ENCODE measurements around the gene SUGP1.

Gene SUGP1

DNA sequence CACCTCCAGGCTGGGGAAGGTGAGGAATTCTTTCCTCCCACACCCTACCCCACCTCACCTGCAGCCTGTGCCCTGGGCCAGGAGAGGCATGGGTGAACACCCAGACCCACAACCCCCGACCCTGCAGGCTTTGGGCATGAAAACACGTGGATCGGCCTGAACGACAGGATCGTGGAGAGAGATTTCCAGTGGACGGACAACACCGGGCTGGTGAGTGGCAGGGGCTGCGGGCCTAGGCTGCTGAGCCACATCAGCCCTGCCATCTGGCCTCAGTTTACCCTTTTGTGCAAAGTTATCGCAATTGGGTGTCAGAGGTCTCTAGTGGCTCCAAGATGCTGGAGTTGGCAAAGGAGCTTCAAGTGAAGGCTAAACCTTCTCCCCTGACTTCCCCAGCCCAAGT, 79.8 kb downstream of the SUGP1 start:
- Histone ChIP-seq H3K9ac (ENCODE audit: low read length) (no peak overlapping the region), H3K27me3 (ENCODE audit: low read depth, low read length) (no peaks in the 10 kb centered on the region), H3K27ac (ENCODE audit: low read length) (no peak overlapping the region), H3K4me2 (ENCODE audit: low read length) (no peak overlapping the region), H3K9me3 (ENCODE audit: insufficient read depth, low read length) (peaks cover 8% of the 10 kb centered on the region), H4K20me1 (ENCODE audit: insufficient read depth, low read length) (no peaks in the 10 kb centered on the region), H3K79me2 (ENCODE audit: low read length) (no peaks in the 10 kb centered on the region), H3K36me3 (replicated peaks; ENCODE audit: low read depth, low read length) (no peaks in the 10 kb centered on the region), H2AFZ (ENCODE audit: low read depth, low read length) (no peak overlapping the region), H3K4me3 (ENCODE audit: low read length) (no peak overlapping the region), H3K4me1 (ENCODE audit: low read length) (no peaks in the 10 kb centered on the region)
- TF ChIP-seq, protein P1, sequence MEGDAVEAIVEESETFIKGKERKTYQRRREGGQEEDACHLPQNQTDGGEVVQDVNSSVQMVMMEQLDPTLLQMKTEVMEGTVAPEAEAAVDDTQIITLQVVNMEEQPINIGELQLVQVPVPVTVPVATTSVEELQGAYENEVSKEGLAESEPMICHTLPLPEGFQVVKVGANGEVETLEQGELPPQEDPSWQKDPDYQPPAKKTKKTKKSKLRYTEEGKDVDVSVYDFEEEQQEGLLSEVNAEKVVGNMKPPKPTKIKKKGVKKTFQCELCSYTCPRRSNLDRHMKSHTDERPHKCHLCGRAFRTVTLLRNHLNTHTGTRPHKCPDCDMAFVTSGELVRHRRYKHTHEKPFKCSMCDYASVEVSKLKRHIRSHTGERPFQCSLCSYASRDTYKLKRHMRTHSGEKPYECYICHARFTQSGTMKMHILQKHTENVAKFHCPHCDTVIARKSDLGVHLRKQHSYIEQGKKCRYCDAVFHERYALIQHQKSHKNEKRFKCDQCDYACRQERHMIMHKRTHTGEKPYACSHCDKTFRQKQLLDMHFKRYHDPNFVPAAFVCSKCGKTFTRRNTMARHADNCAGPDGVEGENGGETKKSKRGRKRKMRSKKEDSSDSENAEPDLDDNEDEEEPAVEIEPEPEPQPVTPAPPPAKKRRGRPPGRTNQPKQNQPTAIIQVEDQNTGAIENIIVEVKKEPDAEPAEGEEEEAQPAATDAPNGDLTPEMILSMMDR (IDR thresholded peaks at IDR 0.05; ENCODE audit: low read depth, low read length), result no peak
- no peak for TF ChIP-seq EZH2phosphoT487 (IDR thresholded peaks at IDR 0.05; ENCODE audit: low read depth)

DNA sequence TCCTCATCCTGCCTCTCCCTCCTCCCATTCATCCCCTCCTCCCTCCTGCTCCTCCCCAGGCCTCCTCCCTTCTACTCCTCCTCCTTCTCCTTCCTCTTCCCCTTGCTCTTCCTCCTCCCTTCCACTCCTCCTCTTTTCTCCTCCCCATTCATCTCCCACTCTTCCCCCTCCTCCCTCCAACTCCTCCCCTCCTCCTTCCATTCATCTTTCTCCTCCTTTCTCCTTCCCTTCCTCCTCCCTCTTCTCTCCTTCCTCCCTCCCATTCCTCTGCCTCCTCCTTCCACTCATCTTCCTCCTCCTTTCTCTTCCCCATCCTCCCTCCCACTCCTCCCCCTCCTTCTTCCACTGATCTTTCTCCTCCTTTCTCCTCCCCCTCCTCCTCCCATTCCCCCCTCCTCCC, 80.6 kb downstream of the SUGP1 start:
- no peak overlapping the region for H2AFZ ChIP-seq (ENCODE audit: low read depth, low read length)
- H3K9ac ChIP-seq (ENCODE audit: low read length), result no peak overlapping the region
- peaks cover 11% of the 10 kb centered on the region for H3K9me3 ChIP-seq (ENCODE audit: insufficient read depth, low read length)
- no peaks in the 10 kb centered on the region for H3K79me2 ChIP-seq (ENCODE audit: low read length)
- no peaks in the 10 kb centered on the region for H4K20me1 ChIP-seq (ENCODE audit: insufficient read depth, low read length)
- H3K36me3 ChIP-seq (replicated peaks; ENCODE audit: low read depth, low read length), result no peaks in the 10 kb centered on the region
- H3K4me1 ChIP-seq (ENCODE audit: low read length), result no peaks in the 10 kb centered on the region
- no peak overlapping the region for H3K27ac ChIP-seq (ENCODE audit: low read length)
- H3K4me2 ChIP-seq (ENCODE audit: low read length), result no peak overlapping the region
- no peak overlapping the region for H3K4me3 ChIP-seq (ENCODE audit: low read length)
- TF ChIP-seq, protein P1 (IDR thresholded peaks at IDR 0.05; ENCODE audit: low read depth, low read length), result no peak
- no peak for TF ChIP-seq EZH2phosphoT487 (IDR thresholded peaks at IDR 0.05; ENCODE audit: low read depth)
- no peaks in the 10 kb centered on the region for H3K27me3 ChIP-seq (ENCODE audit: low read depth, low read length)

DNA sequence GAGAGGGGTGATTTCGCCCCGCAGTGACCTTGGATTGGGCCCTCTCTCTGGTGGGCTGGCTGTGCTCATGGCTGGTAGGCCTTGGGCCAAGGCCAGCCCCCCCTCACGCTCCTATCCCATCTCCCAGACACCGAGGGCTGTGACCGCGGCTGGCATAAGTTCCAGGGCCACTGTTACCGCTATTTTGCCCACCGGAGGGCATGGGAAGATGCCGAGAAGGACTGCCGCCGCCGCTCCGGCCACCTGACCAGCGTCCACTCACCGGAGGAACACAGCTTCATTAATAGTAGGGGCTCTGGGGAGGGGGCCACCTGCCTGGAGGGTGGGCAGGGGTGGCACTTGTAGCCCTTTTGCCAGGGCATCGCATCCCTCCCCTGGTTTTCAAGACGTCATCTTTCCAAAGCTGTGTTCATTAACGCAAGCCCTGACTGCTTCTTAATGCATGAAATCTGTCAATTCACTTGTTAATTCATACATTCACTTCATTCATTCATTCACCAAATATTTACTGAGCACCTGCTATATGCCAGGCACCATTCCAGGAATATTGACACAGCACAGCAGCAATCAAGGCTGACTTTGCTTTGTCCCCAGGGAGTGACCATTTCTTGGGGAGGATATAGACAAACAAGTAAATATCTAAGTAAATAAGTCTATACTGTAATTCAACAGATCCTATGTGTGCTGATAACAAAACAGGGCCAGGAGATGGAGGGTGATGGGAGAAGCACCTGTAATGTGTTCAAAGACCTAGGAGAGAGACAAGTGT, 82.0 kb downstream of the SUGP1 start:
- H3K9me3 ChIP-seq (ENCODE audit: insufficient read depth, low read length), result peaks cover 20% of the 10 kb centered on the region
- H3K4me2 ChIP-seq (ENCODE audit: low read length), result no peak overlapping the region
- TF ChIP-seq EZH2phosphoT487 (IDR thresholded peaks at IDR 0.05; ENCODE audit: low read depth), result no peak
- TF ChIP-seq, protein P1 (IDR thresholded peaks at IDR 0.05; ENCODE audit: low read depth, low read length), result no peak
- H3K4me1 ChIP-seq (ENCODE audit: low read length), result no peaks in the 10 kb centered on the region
- H3K27me3 ChIP-seq (ENCODE audit: low read depth, low read length), result no peaks in the 10 kb centered on the region
- no peak overlapping the region for H3K4me3 ChIP-seq (ENCODE audit: low read length)
- no peak overlapping the region for H3K9ac ChIP-seq (ENCODE audit: low read length)
- H2AFZ ChIP-seq (ENCODE audit: low read depth, low read length), result no peak overlapping the region
- H3K36me3 ChIP-seq (replicated peaks; ENCODE audit: low read depth, low read length), result no peaks in the 10 kb centered on the region
- H3K79me2 ChIP-seq (ENCODE audit: low read length), result no peaks in the 10 kb centered on the region
- H4K20me1 ChIP-seq (ENCODE audit: insufficient read depth, low read length), result no peaks in the 10 kb centered on the region
- H3K27ac ChIP-seq (ENCODE audit: low read length), result no peak overlapping the region

- no peaks in the 10 kb centered on the region for H3K27me3 ChIP-seq (ENCODE audit: low read depth, low read length)
- H2AFZ ChIP-seq (ENCODE audit: low read depth, low read length), result no peak overlapping the region
- H3K4me1 ChIP-seq (ENCODE audit: low read length), result no peaks in the 10 kb centered on the region
- H3K27ac ChIP-seq (ENCODE audit: low read length), result no peak overlapping the region
- no peaks in the 10 kb centered on the region for H3K79me2 ChIP-seq (ENCODE audit: low read length)
- H3K4me2 ChIP-seq (ENCODE audit: low read length), result no peak overlapping the region
- no peaks in the 10 kb centered on the region for H3K36me3 ChIP-seq (replicated peaks; ENCODE audit: low read depth, low read length)
- TF ChIP-seq EZH2phosphoT487 (IDR thresholded peaks at IDR 0.05; ENCODE audit: low read depth), result no peak
- TF ChIP-seq, protein P1 (IDR thresholded peaks at IDR 0.05; ENCODE audit: low read depth, low read length), result no peak
- H3K9me3 ChIP-seq (ENCODE audit: insufficient read depth, low read length), result peaks cover 20% of the 10 kb centered on the region
- H3K4me3 ChIP-seq (ENCODE audit: low read length), result no peak overlapping the region
- no peaks in the 10 kb centered on the region for H4K20me1 ChIP-seq (ENCODE audit: insufficient read depth, low read length)
- no peak overlapping the region for H3K9ac ChIP-seq (ENCODE audit: low read length)
These were observed 84.1 kb downstream of the SUGP1 start for GRCh38 chr19:19236173-19236572.

All from OCI-LY3 (cell line).